ENCODE results near the gene VWA5B2.
"Not testable (repeated sequence)": the region's sequence is repeated elsewhere in the genome, so short reads cannot be mapped to it uniquely, and the experiment has no call there.

Gene VWA5B2

GRCh38 chr3:184261270-184261853, 32.0 kb downstream of the VWA5B2 start, which contains the start of gene CAMK2N2:
TSS of gene CAMK2N2 (minus strand) at chr3:184261553. CDS start at chr3:184261285, 268 bp downstream.
- Histone ChIP-seq H3K9ac (ENCODE audit: low read depth, low read length) (peak within 1 kb of the TSS; percentile 78), H3K9me3 (ENCODE audit: control insufficient read depth, insufficient read depth, low read length) (no peaks in the 10 kb centered on the region), H3K36me3 (ENCODE audit: insufficient read depth, low read length) (no peaks in the 10 kb centered on the region), H3K4me1 (ENCODE audit: insufficient read depth, low read length) (no peaks in the 10 kb centered on the region)

DNA sequence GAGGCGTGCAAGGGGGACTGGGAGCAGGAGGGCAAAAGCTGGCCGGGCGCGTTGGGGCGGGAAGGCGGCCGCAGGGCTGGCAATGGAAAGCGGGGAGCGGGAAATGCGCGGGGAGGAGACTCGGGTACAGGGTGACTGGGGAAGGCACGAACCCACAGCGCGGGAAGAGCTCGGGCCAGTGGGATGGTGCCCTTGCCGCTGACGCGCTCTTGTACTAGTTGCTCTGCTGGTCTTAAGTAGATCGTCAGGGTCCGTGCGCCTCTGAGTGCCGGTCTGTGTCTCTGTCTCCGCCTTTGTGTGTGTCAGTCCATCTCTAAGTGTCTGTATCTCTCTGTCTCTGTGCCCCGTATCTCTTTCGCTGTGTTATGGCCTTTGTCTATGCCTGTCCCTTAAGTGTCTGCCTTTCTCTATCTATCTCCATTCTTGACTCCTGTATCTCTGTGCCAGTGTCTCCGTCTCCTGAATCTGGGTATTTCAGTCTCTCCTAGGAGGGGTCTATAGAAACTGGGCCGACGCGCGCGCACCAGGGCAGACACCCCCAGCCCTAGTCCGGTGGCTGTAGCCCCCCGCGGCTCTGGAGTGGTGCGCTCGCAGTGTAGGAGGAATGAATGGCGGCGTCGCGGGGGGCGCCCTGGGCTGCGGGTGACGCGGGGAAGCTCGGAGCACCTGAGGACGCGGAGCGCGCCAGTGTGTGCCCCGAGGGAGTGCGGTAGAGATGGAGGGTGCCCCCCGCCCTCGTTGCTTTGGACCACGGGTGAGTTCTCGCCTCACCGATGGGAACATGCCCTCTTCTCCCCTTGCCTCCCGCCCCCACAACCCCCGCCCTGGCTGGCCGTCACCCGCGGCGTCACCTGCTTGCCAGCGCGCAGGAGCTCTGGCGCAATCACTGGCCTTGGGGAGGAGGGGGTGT, 32.7 kb downstream of the VWA5B2 start:
- Histone ChIP-seq H3K9ac (ENCODE audit: low read depth, low read length) (peak overlapping the region; percentile 78), H3K36me3 (ENCODE audit: insufficient read depth, low read length) (no peaks in the 10 kb centered on the region), H3K4me1 (ENCODE audit: insufficient read depth, low read length) (no peaks in the 10 kb centered on the region), H3K9me3 (ENCODE audit: control insufficient read depth, insufficient read depth, low read length) (no peaks in the 10 kb centered on the region)

- H3K36me3 ChIP-seq (ENCODE audit: insufficient read depth, low read length), result no peaks in the 10 kb centered on the region
- no peaks in the 10 kb centered on the region for H3K9me3 ChIP-seq (ENCODE audit: control insufficient read depth, insufficient read depth, low read length)
- no peaks in the 10 kb centered on the region for H3K4me1 ChIP-seq (ENCODE audit: insufficient read depth, low read length)
- H3K9ac ChIP-seq (ENCODE audit: low read depth, low read length), result peak overlapping the region; percentile 24; the same call in 1 of the 2 replicates
Measured at GRCh38 chr3:184262764-184263179, 33.4 kb downstream of the VWA5B2 start.

- H3K4me1 ChIP-seq (ENCODE audit: insufficient read depth, low read length); H3K9ac ChIP-seq (ENCODE audit: low read depth, low read length); H3K36me3 ChIP-seq (ENCODE audit: insufficient read depth, low read length); H3K9me3 ChIP-seq (ENCODE audit: control insufficient read depth, insufficient read depth, low read length): not testable (repeated sequence)
Measured at GRCh38 chr3:184267249-184267648, 37.9 kb downstream of the VWA5B2 start.

DNA sequence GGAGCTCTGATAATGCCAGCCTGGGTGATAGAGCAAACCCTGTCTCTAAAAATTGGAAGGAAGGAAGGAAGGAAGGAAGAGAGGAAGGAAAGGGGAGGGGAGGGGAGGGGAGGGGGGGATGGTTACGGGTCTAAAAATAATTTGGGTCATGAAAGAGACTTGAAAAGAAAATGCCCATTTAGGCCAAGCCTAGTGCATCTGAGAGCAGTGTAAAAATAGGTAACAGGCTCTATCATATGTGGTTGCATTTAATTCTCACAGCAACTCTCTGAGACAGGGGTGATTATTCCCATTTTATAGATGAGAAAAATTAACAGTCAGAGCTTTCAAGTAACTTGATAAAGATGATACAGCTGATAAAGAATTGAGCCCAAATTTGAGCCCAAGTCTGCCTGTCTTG, 42.9 kb downstream of the VWA5B2 start:
- Histone ChIP-seq H3K9ac (ENCODE audit: low read depth, low read length) (no peak overlapping the region), H3K9me3 (ENCODE audit: control insufficient read depth, insufficient read depth, low read length) (no peaks in the 10 kb centered on the region), H3K4me1 (ENCODE audit: insufficient read depth, low read length) (no peaks in the 10 kb centered on the region), H3K36me3 (ENCODE audit: insufficient read depth, low read length) (no peaks in the 10 kb centered on the region)

DNA sequence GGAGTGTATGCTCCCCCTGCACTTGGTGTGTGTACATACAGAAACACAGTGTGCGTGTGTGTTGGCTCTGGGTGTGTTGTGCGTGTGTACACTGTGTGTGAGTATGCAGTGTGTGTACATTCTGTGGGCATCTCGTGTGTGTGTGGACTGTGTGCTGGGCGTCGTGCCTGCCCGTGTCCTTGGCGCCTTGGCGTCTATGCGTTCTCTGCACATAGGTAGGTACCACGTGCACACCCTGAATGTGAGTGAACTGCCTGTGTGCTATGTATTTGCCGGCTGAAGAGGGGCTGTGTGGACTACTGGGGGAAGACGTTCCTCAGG, 46.0 kb downstream of the VWA5B2 start:
- Histone ChIP-seq H3K4me1 (ENCODE audit: insufficient read depth, low read length) (no peaks in the 10 kb centered on the region), H3K36me3 (ENCODE audit: insufficient read depth, low read length) (no peaks in the 10 kb centered on the region), H3K9me3 (ENCODE audit: control insufficient read depth, insufficient read depth, low read length) (no peaks in the 10 kb centered on the region), H3K9ac (ENCODE audit: low read depth, low read length) (peak overlapping the region; percentile 11; the same call in 1 of the 2 replicates)

- Histone ChIP-seq H3K9ac (ENCODE audit: low read depth, low read length) (peak within 1 kb of the TSS; percentile 36; the same call in 1 of the 2 replicates), H3K36me3 (ENCODE audit: insufficient read depth, low read length) (no peaks in the 10 kb centered on the region), H3K9me3 (ENCODE audit: control insufficient read depth, insufficient read depth, low read length) (no peaks in the 10 kb centered on the region), H3K4me1 (ENCODE audit: insufficient read depth, low read length) (no peaks in the 10 kb centered on the region)
Measured at GRCh38 chr3:184275961-184276910, 46.9 kb downstream of the VWA5B2 start, which contains the start of gene ECE2. TSS of gene ECE2 (plus strand) at chr3:184276022. CDS start at chr3:184276154, 132 bp downstream.

GRCh38 chr3:184277366-184277765, 48.0 kb downstream of the VWA5B2 start:
- Histone ChIP-seq H3K36me3 (ENCODE audit: insufficient read depth, low read length) (no peaks in the 10 kb centered on the region), H3K9me3 (ENCODE audit: control insufficient read depth, insufficient read depth, low read length) (no peaks in the 10 kb centered on the region), H3K4me1 (ENCODE audit: insufficient read depth, low read length) (no peaks in the 10 kb centered on the region), H3K9ac (ENCODE audit: low read depth, low read length) (no peak overlapping the region)

DNA sequence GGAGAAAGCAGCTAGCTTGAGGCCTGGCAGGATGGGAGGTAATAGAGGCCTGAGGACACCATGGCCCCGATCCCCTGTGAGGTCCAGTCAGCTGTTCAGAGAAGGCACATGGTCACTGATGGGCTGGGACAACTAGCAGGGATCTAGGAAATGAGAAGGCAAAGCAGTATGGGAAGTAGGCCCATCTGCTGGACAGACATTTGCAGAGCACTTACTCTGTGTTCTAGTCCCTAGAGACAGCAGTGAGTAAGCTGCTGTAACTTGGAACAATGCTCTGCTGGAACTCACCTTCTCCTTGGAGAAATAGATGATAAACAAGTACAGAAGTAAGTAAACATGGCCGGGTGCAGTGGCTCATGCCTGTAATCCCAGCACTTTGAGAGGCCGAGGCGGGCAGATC, 53.6 kb downstream of the VWA5B2 start:
- no peaks in the 10 kb centered on the region for H3K36me3 ChIP-seq (ENCODE audit: insufficient read depth, low read length)

GRCh38 chr3:184283681-184284080, 54.3 kb downstream of the VWA5B2 start:
- no peaks in the 10 kb centered on the region for H3K4me1 ChIP-seq (ENCODE audit: insufficient read depth, low read length)
- no peaks in the 10 kb centered on the region for H3K36me3 ChIP-seq (ENCODE audit: insufficient read depth, low read length)
- no peaks in the 10 kb centered on the region for H3K9me3 ChIP-seq (ENCODE audit: control insufficient read depth, insufficient read depth, low read length)
- H3K9ac ChIP-seq (ENCODE audit: low read depth, low read length), result no peak overlapping the region

More for the DNA sequence above, 53.6 kb downstream of the VWA5B2 start:
- Histone ChIP-seq H3K9me3 (ENCODE audit: control insufficient read depth, insufficient read depth, low read length) (no peaks in the 10 kb centered on the region), H3K9ac (ENCODE audit: low read depth, low read length) (no peak overlapping the region), H3K4me1 (ENCODE audit: insufficient read depth, low read length) (no peaks in the 10 kb centered on the region)

DNA sequence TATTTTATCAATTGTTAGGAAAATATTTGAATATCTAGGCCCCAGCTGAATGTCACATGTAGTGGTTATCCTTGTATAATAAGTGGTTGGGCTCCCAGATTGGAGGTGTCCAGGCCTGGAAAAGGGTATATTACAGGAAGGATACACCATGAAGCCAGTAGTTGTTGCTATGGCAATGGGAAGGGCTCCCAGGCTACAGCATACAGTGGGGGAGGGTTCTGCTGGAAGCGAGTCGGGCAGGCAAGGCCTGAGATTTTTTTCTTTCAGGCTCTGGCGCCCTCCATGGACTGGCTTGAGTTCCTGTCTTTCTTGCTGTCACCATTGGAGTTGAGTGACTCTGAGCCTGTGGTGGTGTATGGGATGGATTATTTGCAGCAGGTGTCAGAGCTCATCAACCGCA, 55.3 kb downstream of the VWA5B2 start:
- no peaks in the 10 kb centered on the region for H3K4me1 ChIP-seq (ENCODE audit: insufficient read depth, low read length)
- no peaks in the 10 kb centered on the region for H3K36me3 ChIP-seq (ENCODE audit: insufficient read depth, low read length)
- no peak overlapping the region for H3K9ac ChIP-seq (ENCODE audit: low read depth, low read length)
- no peaks in the 10 kb centered on the region for H3K9me3 ChIP-seq (ENCODE audit: control insufficient read depth, insufficient read depth, low read length)

DNA sequence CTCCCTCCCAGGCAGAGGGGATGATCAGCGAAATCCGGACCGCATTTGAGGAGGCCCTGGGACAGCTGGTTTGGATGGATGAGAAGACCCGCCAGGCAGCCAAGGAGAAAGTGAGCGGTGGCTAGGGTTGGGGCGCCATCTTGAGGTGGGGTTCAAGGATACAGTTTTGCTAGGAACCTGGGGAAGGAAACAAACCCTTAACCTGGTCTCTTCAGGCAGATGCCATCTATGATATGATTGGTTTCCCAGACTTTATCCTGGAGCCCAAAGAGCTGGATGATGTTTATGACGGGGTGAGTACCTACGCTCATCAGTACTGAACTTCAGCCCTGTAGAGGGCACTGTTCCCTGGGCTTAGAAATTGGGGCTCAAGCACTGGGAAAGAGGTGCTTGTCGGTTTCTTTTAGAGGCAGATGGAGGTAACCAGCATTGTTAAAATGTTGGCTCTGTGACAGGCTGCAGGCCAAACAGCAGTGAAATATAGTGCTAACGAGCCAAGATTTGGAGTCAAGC, 60.1 kb downstream of the VWA5B2 start:
- no peaks in the 10 kb centered on the region for H3K36me3 ChIP-seq (ENCODE audit: insufficient read depth, low read length)
- no peak overlapping the region for H3K9ac ChIP-seq (ENCODE audit: low read depth, low read length)
- no peaks in the 10 kb centered on the region for H3K9me3 ChIP-seq (ENCODE audit: control insufficient read depth, insufficient read depth, low read length)
- H3K4me1 ChIP-seq (ENCODE audit: insufficient read depth, low read length), result no peaks in the 10 kb centered on the region

DNA sequence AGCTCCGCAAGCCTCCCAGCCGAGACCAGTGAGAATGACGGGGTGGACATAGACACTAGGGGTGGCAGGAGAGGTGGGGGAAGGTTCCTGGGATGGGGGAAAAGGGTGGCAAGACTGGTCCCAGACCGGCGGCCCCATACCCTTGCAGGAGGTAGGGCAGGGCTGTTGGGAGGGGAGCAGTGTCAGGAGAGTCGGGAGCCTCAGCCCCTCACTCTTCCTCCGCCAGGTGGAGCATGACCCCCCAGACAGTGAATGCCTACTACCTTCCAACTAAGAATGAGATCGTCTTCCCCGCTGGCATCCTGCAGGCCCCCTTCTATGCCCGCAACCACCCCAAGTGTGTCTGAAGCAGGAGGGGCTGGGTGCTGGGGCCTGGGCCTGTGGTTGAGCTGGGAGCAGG, 60.9 kb downstream of the VWA5B2 start:
- Histone ChIP-seq H3K36me3 (ENCODE audit: insufficient read depth, low read length) (no peaks in the 10 kb centered on the region), H3K9ac (ENCODE audit: low read depth, low read length) (no peak overlapping the region), H3K4me1 (ENCODE audit: insufficient read depth, low read length) (no peaks in the 10 kb centered on the region), H3K9me3 (ENCODE audit: control insufficient read depth, insufficient read depth, low read length) (no peaks in the 10 kb centered on the region)

Data from ES-I3 (cell line).